ENCODE measurements around the gene DNASE1L2. TPM values are rescaled to one million over a fixed set of nuclear protein-coding genes. Genes with fewer than 3 reads are reported as not detected.

Gene DNASE1L2
- total RNA-seq, result 1 to 10 TPM; 1.5 to 2.0 TPM

DNA sequence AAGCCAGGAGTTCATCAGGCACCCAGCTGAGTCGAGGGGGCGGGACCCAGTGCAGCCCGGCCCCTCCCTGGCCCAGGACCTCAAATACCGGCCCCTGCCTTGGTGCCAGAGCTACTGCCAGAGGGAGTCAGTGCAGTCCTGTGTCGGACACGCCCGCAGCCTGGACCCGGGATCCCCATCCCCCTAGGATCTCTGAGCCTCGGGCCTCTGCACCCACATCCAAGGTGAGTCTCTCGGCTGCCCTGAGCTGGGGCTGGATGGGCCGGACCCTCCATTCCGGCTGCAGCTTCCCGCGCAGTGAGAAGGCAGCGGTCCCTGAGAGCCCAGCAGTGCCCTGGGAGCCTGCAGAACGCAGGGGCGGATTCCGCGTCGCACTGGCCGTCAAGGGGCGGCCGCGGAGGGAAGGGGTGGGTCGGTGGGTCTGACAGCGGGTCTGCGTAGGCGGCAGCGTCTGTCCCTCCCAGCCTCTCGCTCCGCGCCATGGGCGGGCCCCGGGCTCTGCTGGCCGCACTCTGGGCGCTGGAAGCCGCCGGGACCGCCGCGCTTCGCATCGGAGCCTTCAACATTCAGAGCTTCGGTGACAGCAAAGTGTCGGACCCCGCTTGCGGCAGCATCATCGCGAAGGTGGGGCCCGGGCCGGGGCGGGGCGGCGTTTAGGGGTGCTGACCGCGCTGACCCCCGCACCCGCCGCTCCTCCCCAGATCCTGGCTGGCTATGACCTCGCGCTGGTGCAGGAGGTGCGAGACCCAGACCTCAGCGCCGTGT lies at the start of gene DNASE1L2:
TSS of gene DNASE1L2 (plus strand) at position 108 of the 765 bp plus-strand sequence. CDS start at position 481, 373 bp downstream.
- H3K9me3 Mint-ChIP-seq (ENCODE audit: low read depth), result no peaks in the 10 kb centered on the region
- H3K36me3 Mint-ChIP-seq, result peaks cover 3% of the 10 kb centered on the region
- H3K27ac Mint-ChIP-seq, result no peak within 1 kb of the TSS
- H3K27me3 Mint-ChIP-seq, result no peaks in the 10 kb centered on the region
- no peaks in the 10 kb centered on the region for H3K4me1 Mint-ChIP-seq
- DNase-seq (no peak), ATAC-seq (no peak)
- H3K4me3 Mint-ChIP-seq, result no peak within 1 kb of the TSS
- CTCF ChIA-PET, result no interaction called here

DNA sequence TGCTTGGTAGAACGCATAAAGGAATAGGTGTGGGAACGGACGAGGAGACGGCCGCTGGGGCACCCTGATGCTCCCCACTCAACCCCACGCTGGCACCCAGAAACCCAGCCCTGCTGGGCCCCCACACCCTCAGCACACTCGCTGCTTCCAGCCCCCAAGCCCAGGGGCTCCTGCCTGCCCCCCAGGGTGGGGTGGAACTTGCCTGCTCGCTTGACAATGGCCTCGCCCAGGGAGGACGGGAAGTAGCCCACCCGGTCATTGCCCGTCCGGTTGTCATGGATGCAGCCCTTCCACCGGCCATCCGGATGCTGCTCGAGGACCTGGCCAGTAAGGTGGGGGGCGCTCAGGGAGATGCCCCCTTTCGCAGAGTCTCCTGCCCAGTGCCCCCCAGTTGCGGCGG lies 49.7 kb upstream of the DNASE1L2 start:
- CTCF ChIA-PET, result no interaction called here
- no peak overlapping the region for H3K4me3 Mint-ChIP-seq

GRCh38 chr16:2187212-2187611 lies 49.0 kb upstream of the DNASE1L2 start:
- no peaks in the 10 kb centered on the region for H3K4me1 Mint-ChIP-seq
- ATAC-seq (no peak), DNase-seq (no peak)
- H3K36me3 Mint-ChIP-seq, result no peaks in the 10 kb centered on the region
- no peak overlapping the region for H3K27ac Mint-ChIP-seq
- CTCF ChIA-PET, result no interaction called here
- H3K4me3 Mint-ChIP-seq, result no peak overlapping the region
- no peaks in the 10 kb centered on the region for H3K27me3 Mint-ChIP-seq
- no peaks in the 10 kb centered on the region for H3K9me3 Mint-ChIP-seq (ENCODE audit: low read depth)

More for the DNA sequence above, 49.7 kb upstream of the DNASE1L2 start:
- Mint-ChIP-seq H3K27me3 (no peaks in the 10 kb centered on the region), H3K36me3 (no peaks in the 10 kb centered on the region), H3K27ac (no peak overlapping the region), H3K9me3 (ENCODE audit: low read depth) (no peaks in the 10 kb centered on the region), H3K4me1 (no peaks in the 10 kb centered on the region)
- ATAC-seq (no peak), DNase-seq (no peak)

- no peaks in the 10 kb centered on the region for H3K36me3 Mint-ChIP-seq
- no peak for DNase-seq
- no peak overlapping the region for H3K4me3 Mint-ChIP-seq
- H3K9me3 Mint-ChIP-seq (ENCODE audit: low read depth), result no peaks in the 10 kb centered on the region
- no peaks in the 10 kb centered on the region for H3K27me3 Mint-ChIP-seq
- CTCF ChIA-PET, result no interaction called here
- H3K4me1 Mint-ChIP-seq, result no peaks in the 10 kb centered on the region
- H3K27ac Mint-ChIP-seq, result no peak overlapping the region
- ATAC-seq, result no peak
Measured at GRCh38 chr16:2188395-2188794, 47.8 kb upstream of the DNASE1L2 start.

GRCh38 chr16:2189252-2189893 lies 46.9 kb upstream of the DNASE1L2 start:
- DNase-seq (no peak), ATAC-seq (no peak)
- peaks cover 4% of the 10 kb centered on the region for H3K27me3 Mint-ChIP-seq
- no peaks in the 10 kb centered on the region for H3K4me1 Mint-ChIP-seq
- CTCF ChIA-PET, result no interaction called here
- H3K27ac Mint-ChIP-seq, result no peak overlapping the region
- no peaks in the 10 kb centered on the region for H3K36me3 Mint-ChIP-seq
- no peaks in the 10 kb centered on the region for H3K9me3 Mint-ChIP-seq (ENCODE audit: low read depth)
- no peak overlapping the region for H3K4me3 Mint-ChIP-seq

- no peak overlapping the region for H3K27ac Mint-ChIP-seq
- H3K4me1 Mint-ChIP-seq, result no peaks in the 10 kb centered on the region
- CTCF ChIA-PET, result no interaction called here
- no peaks in the 10 kb centered on the region for H3K36me3 Mint-ChIP-seq
- no peak overlapping the region for H3K4me3 Mint-ChIP-seq
- H3K9me3 Mint-ChIP-seq (ENCODE audit: low read depth), result no peaks in the 10 kb centered on the region
- no peak for ATAC-seq
- no peak for DNase-seq
- peaks cover 11% of the 10 kb centered on the region for H3K27me3 Mint-ChIP-seq
Measured at GRCh38 chr16:2190002-2190658, 46.1 kb upstream of the DNASE1L2 start.

DNA sequence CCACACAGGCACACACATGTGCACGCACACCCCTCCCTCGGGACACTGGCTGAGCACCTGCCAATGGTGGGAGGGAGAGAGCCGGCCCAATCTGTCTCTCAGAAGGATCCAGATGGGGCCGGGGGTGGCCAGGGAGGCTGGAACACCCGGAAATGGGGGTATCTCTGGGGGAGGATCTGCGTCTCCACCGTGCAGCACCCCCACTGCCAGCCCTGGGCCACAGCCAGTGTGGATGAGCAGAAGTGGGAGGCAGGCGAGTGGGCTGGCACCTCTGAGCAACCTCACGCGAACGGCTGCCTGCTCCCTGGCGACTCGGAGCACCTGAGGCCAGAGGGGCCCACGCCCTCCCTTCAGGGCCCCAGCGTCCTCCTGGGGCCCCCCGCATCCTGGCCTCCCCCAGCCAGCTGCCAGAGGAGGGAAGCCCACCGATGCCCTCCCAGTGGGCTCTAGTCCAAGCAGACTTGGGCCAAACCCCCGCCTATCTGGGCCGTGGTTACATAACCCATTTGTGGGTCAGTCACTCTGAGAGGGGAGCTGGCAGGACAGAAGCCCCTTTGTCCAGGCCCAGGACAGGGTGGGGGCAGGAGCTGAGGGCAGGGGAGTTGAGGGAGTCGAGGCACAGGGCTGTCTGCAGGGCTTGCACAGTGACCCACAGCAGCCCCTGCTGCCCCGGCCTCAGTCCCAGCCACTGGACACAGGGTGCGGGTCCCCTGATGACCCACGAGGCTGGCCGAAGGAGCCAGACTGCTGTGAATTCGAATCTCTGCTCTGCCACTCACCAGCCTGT lies 45.4 kb upstream of the DNASE1L2 start:
- ATAC-seq, result no peak
- DNase-seq, result no peak
- H3K27me3 Mint-ChIP-seq, result peaks cover 16% of the 10 kb centered on the region
- CTCF ChIA-PET, result no interaction called here
- H3K4me1 Mint-ChIP-seq, result no peaks in the 10 kb centered on the region
- no peaks in the 10 kb centered on the region for H3K9me3 Mint-ChIP-seq (ENCODE audit: low read depth)
- H3K4me3 Mint-ChIP-seq, result no peak overlapping the region
- H3K36me3 Mint-ChIP-seq, result no peaks in the 10 kb centered on the region
- no peak overlapping the region for H3K27ac Mint-ChIP-seq

GRCh38 chr16:2191446-2191706 lies 44.9 kb upstream of the DNASE1L2 start:
- no peak for ATAC-seq
- H3K4me1 Mint-ChIP-seq, result no peaks in the 10 kb centered on the region
- peaks cover 16% of the 10 kb centered on the region for H3K27me3 Mint-ChIP-seq
- H3K36me3 Mint-ChIP-seq, result no peaks in the 10 kb centered on the region
- CTCF ChIA-PET, result no interaction called here
- H3K27ac Mint-ChIP-seq, result no peak overlapping the region
- DNase-seq, result no peak
- no peak overlapping the region for H3K4me3 Mint-ChIP-seq
- H3K9me3 Mint-ChIP-seq (ENCODE audit: low read depth), result no peaks in the 10 kb centered on the region

DNA sequence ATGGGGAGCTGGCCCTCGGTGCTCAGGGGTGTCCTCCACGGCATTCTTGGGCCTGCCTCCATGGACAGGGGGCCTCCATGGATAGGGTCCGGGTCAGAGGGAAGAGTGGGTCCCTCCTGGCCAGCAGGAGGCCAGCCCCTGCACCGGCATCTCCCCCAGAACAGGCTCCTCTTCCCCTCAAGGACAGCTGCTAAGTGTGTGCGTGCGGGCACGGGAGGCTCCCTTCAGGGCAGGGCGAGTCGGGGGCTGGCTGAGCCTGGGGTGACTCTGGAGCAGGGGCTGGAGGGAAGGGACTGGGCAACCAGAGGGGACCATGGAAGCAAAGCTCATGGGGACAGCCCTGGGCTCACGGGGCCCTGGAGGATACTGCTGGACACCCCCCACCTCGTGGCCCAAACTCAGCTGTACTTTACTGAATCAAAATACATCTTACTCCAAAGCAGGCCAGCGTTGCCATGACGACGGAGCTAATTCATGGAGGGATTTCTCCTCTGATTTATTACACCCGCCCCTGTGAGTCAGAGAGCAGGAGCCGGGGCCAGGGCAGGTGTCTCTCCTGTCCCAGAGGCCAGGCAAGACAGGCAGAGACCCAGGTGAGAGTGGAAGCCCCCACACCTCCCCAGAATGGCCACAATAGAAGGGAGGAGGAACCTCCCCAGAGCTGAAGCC lies 41.9 kb upstream of the DNASE1L2 start:
- H3K27me3 Mint-ChIP-seq, result peaks cover 39% of the 10 kb centered on the region
- H3K27ac Mint-ChIP-seq, result no peak overlapping the region
- CTCF ChIA-PET, result interaction anchor here (0.8 to 2.8 kb wide), 14 partner anchors 10 to 311 kb away, joined by 3 to 19 read pairs (median 4); partner anchors contain the start of genes ECI1, MLST8, PGP and TBC1D24
- H3K4me3 Mint-ChIP-seq, result no peak overlapping the region
- H3K36me3 Mint-ChIP-seq, result no peaks in the 10 kb centered on the region
- ATAC-seq, result no peak
- no peaks in the 10 kb centered on the region for H3K9me3 Mint-ChIP-seq (ENCODE audit: low read depth)
- DNase-seq, result no peak
- no peaks in the 10 kb centered on the region for H3K4me1 Mint-ChIP-seq

- Mint-ChIP-seq H3K27me3 (peaks cover 41% of the 10 kb centered on the region), H3K27ac (no peak overlapping the region), H3K4me3 (no peak overlapping the region), H3K9me3 (ENCODE audit: low read depth) (no peaks in the 10 kb centered on the region), H3K36me3 (no peaks in the 10 kb centered on the region), H3K4me1 (no peaks in the 10 kb centered on the region)
- CTCF ChIA-PET, result interaction anchor here (0.6 to 2.8 kb wide), 16 partner anchors 10 to 310 kb away, joined by 3 to 19 read pairs (median 4); partner anchors contain the start of genes ECI1, MLST8, PGP and TBC1D24
- peak; percentile 75 for ATAC-seq
- DNase-seq, result peak; percentile 69
Measured at GRCh38 chr16:2194852-2195321, 41.4 kb upstream of the DNASE1L2 start.

GRCh38 chr16:2195322-2196161 lies 40.7 kb upstream of the DNASE1L2 start:
- H3K4me1 Mint-ChIP-seq, result no peaks in the 10 kb centered on the region
- CTCF ChIA-PET, result interaction anchor here (0.6 to 2.8 kb wide), 15 partner anchors 9 to 309 kb away, joined by 3 to 19 read pairs (median 4); partner anchors contain the start of genes ECI1, MLST8, PGP and TBC1D24
- H3K36me3 Mint-ChIP-seq, result no peaks in the 10 kb centered on the region
- H3K9me3 Mint-ChIP-seq (ENCODE audit: low read depth), result no peaks in the 10 kb centered on the region
- H3K27ac Mint-ChIP-seq, result no peak overlapping the region
- ATAC-seq (no peak), DNase-seq (no peak)
- peaks cover 47% of the 10 kb centered on the region for H3K27me3 Mint-ChIP-seq
- H3K4me3 Mint-ChIP-seq, result no peak overlapping the region
